ENCODE measurements around the gene LMO7. TPM values are rescaled to one million over a fixed set of nuclear protein-coding genes. Genes with fewer than 3 reads are reported as not detected.

Gene LMO7
- total and polyA plus RNA-seq, 4 donors = 17.5 to 69.6 (median 38.2) TPM

- no peak for TF ChIP-seq CTCF (IDR thresholded peaks at IDR 0.05; ENCODE audit: low read depth, low read length, missing input control)
- TF ChIP-seq HNF4G (IDR thresholded peaks at IDR 0.05) = no peak
- TF ChIP-seq REST (IDR thresholded peaks at IDR 0.05) = no peak
- TF ChIP-seq MAX (IDR thresholded peaks at IDR 0.05) = no peak
- no peak for TF ChIP-seq SP1 (IDR thresholded peaks at IDR 0.05)
- no peak for TF ChIP-seq FOXA2 (IDR thresholded peaks at IDR 0.05)
- TF ChIP-seq FOXA1 (IDR thresholded peaks at IDR 0.05) = no peak
Observed at GRCh38 chr13:75825161-75825560, 189.0 kb downstream of the LMO7 start (continued).

- Histone ChIP-seq H3K27ac (ENCODE audit: low read depth in 1 of 2, low read length in 2 of 2) (no peak overlapping the region), H3K4me3 (ENCODE audit: low read depth in 1 of 3, low read length in 3 of 3) (no peak overlapping the region), H3K9me3 (ENCODE audit: control insufficient read depth in 4 of 4, low read length in 3 of 4) (no peaks in the 10 kb centered on the region), H3K9ac (ENCODE audit: low read depth in 1 of 2, low read length in 2 of 2) (no peak overlapping the region), H3K27me3 (ENCODE audit: control insufficient read depth in 4 of 4, insufficient read depth in 4 of 4, low read length in 3 of 4) (no peaks in the 10 kb centered on the region), H3K4me1 (ENCODE audit: control insufficient read depth in 4 of 4, insufficient read depth in 4 of 4, low read length in 3 of 4) (no peaks in the 10 kb centered on the region), H3K36me3 (ENCODE audit: control insufficient read depth in 4 of 4, insufficient read depth in 3 of 4, low read depth in 1 of 4, low read length in 3 of 4) (peaks cover 4 to 48% (median 35%) of the 10 kb centered on the region in 4 donors)
- TF ChIP-seq RXRA (IDR thresholded peaks at IDR 0.05) = no peak
- TF ChIP-seq MAX (IDR thresholded peaks at IDR 0.05) = no peak
- no peak for TF ChIP-seq TAF1 (conservative IDR thresholded peaks at IDR 0.05)
- no peak for TF ChIP-seq JUND (IDR thresholded peaks at IDR 0.05)
- TF ChIP-seq EGR1 (IDR thresholded peaks at IDR 0.05; ENCODE audit: low read depth in 2 of 2) = no peak
- TF ChIP-seq RAD21 (IDR thresholded peaks at IDR 0.05) = no peak
- DNase-seq (ENCODE audit: low spot score) = no peak
- WGBS = 98% methylated on average over 2 of the region's 2 CpGs
Observed at GRCh38 chr13:75825594-75825993, 189.5 kb downstream of the LMO7 start.

GRCh38 chr13:75826391-75826790, 190.3 kb downstream of the LMO7 start:
- Histone ChIP-seq H3K9me3 (ENCODE audit: control insufficient read depth in 4 of 4, low read length in 3 of 4) (peaks cover 0 to 2% (median under 1%) of the 10 kb centered on the region in 4 donors), H3K4me1 (ENCODE audit: control insufficient read depth in 4 of 4, insufficient read depth in 4 of 4, low read length in 3 of 4) (no peaks in the 10 kb centered on the region), H3K27ac (ENCODE audit: low read depth in 1 of 2, low read length in 2 of 2) (no peak overlapping the region), H3K27me3 (ENCODE audit: control insufficient read depth in 4 of 4, insufficient read depth in 4 of 4, low read length in 3 of 4) (no peaks in the 10 kb centered on the region), H3K4me3 (ENCODE audit: low read depth in 1 of 3, low read length in 3 of 3) (no peak overlapping the region), H3K36me3 (ENCODE audit: control insufficient read depth in 4 of 4, insufficient read depth in 3 of 4, low read depth in 1 of 4, low read length in 3 of 4) (peaks cover 1 to 44% (median 33%) of the 10 kb centered on the region in 4 donors), H3K9ac (ENCODE audit: low read depth in 1 of 2, low read length in 2 of 2) (no peak overlapping the region)
- no peak for TF ChIP-seq MAX (IDR thresholded peaks at IDR 0.05)
- TF ChIP-seq FOXA2 (IDR thresholded peaks at IDR 0.05) = no peak
- TF ChIP-seq FOXA1 (IDR thresholded peaks at IDR 0.05) = no peak
- TF ChIP-seq HNF4G (IDR thresholded peaks at IDR 0.05) = no peak
- TF ChIP-seq HNF4A (conservative IDR thresholded peaks at IDR 0.05) = no peak
- TF ChIP-seq NR2F2 (IDR thresholded peaks at IDR 0.05) = no peak
- no peak for TF ChIP-seq REST (IDR thresholded peaks at IDR 0.05)
- TF ChIP-seq RAD21 (IDR thresholded peaks at IDR 0.05) = no peak
- no peak for TF ChIP-seq GABPA (IDR thresholded peaks at IDR 0.05 in 1 of 2, conservative IDR thresholded peaks at IDR 0.05 in 1 of 2)
- TF ChIP-seq RXRA (IDR thresholded peaks at IDR 0.05) = no peak
- TF ChIP-seq EGR1 (IDR thresholded peaks at IDR 0.05; ENCODE audit: low read depth in 2 of 2) = no peak
- TF ChIP-seq YY1 (IDR thresholded peaks at IDR 0.05) = no peak
- no peak for TF ChIP-seq JUND (IDR thresholded peaks at IDR 0.05)
- TF ChIP-seq ATF3 (IDR thresholded peaks at IDR 0.05) = no peak
- TF ChIP-seq ZBTB33 (IDR thresholded peaks at IDR 0.05) = no peak
- TF ChIP-seq TAF1 (conservative IDR thresholded peaks at IDR 0.05) = no peak
- no peak for TF ChIP-seq SP1 (IDR thresholded peaks at IDR 0.05)
- 95% methylated on average over 5 of the region's 5 CpGs for WGBS
- no peak for DNase-seq (ENCODE audit: low spot score)
